Measurements from ENCODE around the gene SPIRE2.
"Not testable (repeated sequence)": the region's sequence is repeated elsewhere in the genome, so short reads cannot be mapped to it uniquely, and the experiment has no call there.

SPIRE2 gene

GRCh38 chr16:89795676-89796075 is 32.6 kb upstream of the SPIRE2 start:
- peak; percentile 6 for DNase-seq (ENCODE audit: low spot score)
- in situ Hi-C loops (cut with MboI; ENCODE audit: low sequenced_read_pairs, unreplicated experiment), result no loop called here
- TF ChIP-seq, protein P1, sequence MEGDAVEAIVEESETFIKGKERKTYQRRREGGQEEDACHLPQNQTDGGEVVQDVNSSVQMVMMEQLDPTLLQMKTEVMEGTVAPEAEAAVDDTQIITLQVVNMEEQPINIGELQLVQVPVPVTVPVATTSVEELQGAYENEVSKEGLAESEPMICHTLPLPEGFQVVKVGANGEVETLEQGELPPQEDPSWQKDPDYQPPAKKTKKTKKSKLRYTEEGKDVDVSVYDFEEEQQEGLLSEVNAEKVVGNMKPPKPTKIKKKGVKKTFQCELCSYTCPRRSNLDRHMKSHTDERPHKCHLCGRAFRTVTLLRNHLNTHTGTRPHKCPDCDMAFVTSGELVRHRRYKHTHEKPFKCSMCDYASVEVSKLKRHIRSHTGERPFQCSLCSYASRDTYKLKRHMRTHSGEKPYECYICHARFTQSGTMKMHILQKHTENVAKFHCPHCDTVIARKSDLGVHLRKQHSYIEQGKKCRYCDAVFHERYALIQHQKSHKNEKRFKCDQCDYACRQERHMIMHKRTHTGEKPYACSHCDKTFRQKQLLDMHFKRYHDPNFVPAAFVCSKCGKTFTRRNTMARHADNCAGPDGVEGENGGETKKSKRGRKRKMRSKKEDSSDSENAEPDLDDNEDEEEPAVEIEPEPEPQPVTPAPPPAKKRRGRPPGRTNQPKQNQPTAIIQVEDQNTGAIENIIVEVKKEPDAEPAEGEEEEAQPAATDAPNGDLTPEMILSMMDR (IDR thresholded peaks at IDR 0.05; ENCODE audit: borderline replicate concordance, control extremely low read depth, extremely low read depth, insufficient read depth, missing control alignments), result no peak

- no peak for DNase-seq (ENCODE audit: low spot score)
- TF ChIP-seq, protein P1 (IDR thresholded peaks at IDR 0.05; ENCODE audit: borderline replicate concordance, control extremely low read depth, extremely low read depth, insufficient read depth, missing control alignments), result no peak
- in situ Hi-C loops (cut with MboI; ENCODE audit: low sequenced_read_pairs, unreplicated experiment), result no loop called here
These were observed 32.2 kb upstream of the SPIRE2 start for GRCh38 chr16:89796104-89796503.

- no peak for DNase-seq (ENCODE audit: low spot score)
- TF ChIP-seq, protein P1 (IDR thresholded peaks at IDR 0.05; ENCODE audit: borderline replicate concordance, control extremely low read depth, extremely low read depth, insufficient read depth, missing control alignments), result no peak
- in situ Hi-C loops (cut with MboI; ENCODE audit: low sequenced_read_pairs, unreplicated experiment), result no loop called here
These were observed 30.1 kb upstream of the SPIRE2 start for GRCh38 chr16:89798126-89798525.

- peak; percentile 13 for DNase-seq (ENCODE audit: low spot score)
- in situ Hi-C loops (cut with MboI; ENCODE audit: low sequenced_read_pairs, unreplicated experiment), result no loop called here
- TF ChIP-seq, protein P1 (IDR thresholded peaks at IDR 0.05; ENCODE audit: borderline replicate concordance, control extremely low read depth, extremely low read depth, insufficient read depth, missing control alignments), result no peak
These were observed 29.4 kb upstream of the SPIRE2 start for GRCh38 chr16:89798832-89799370.

GRCh38 chr16:89801800-89802199 is 26.5 kb upstream of the SPIRE2 start:
- in situ Hi-C loops (cut with MboI; ENCODE audit: low sequenced_read_pairs, unreplicated experiment), result no loop called here
- TF ChIP-seq, protein P1 (IDR thresholded peaks at IDR 0.05; ENCODE audit: borderline replicate concordance, control extremely low read depth, extremely low read depth, insufficient read depth, missing control alignments), result no peak
- no peak for DNase-seq (ENCODE audit: low spot score)

GRCh38 chr16:89805136-89805905 is 23.0 kb upstream of the SPIRE2 start:
- TF ChIP-seq, protein P1 (IDR thresholded peaks at IDR 0.05; ENCODE audit: borderline replicate concordance, control extremely low read depth, extremely low read depth, insufficient read depth, missing control alignments), result no peak
- no peak for DNase-seq (ENCODE audit: low spot score)
- in situ Hi-C loops (cut with MboI; ENCODE audit: low sequenced_read_pairs, unreplicated experiment), result no loop called here

DNA sequence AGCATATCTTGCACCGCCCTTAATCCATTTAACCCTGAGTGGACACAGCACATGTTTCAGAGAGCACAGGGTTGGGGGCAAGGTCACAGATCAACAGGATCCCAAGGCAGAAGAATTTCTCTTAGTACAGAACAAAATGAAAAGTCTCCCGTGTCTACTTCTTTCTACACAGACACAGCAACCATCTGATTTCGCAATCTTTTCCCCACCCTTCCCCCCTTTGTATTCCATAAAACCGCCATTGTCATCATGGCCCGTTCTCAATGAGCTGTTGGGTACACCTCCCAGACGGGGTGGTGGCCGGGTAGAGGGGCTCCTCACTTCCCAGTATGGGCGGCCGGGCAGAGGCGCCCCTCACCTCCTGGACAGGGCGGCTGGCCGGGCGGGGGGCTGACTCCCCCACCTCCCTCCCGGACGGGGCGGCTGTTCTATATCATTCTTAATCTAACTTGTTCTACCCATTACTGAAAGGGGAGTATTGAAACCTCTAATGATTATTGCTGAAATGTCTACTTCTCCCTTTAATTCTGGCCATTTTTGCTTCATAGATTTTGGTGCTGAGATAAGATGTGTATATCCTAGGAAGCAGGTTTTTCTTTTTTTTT is 21.6 kb upstream of the SPIRE2 start:
- DNase-seq (ENCODE audit: low spot score); in situ Hi-C loops (cut with MboI; ENCODE audit: low sequenced_read_pairs, unreplicated experiment): not testable (repeated sequence)

All from GM13976 (cell line).